Tibial artery (tissue), 4 donors: ENCODE measurements around the gene STEAP3.
A peak's percentile ranks its signal among the peaks of the same experiment; 100 is the strongest.

Source experiments
- DNase-seq, 2 donors: peaks; one replicate each; pipeline ENCODE4 v3.0.0-alpha.2; 2019
- H3K27ac ChIP-seq, 2 donors: fragments of 200-600 bp; sonication (generic) in 1 of 2; 1 replicate in 1 of 2; 2 replicates in 1 of 2; pipeline ENCODE4 v1.5.1; 2018 to 2019; ENCODE audit warnings: mild to moderate bottlenecking in 1 of 2
- H3K27me3 ChIP-seq, 2 donors: fragments of 200-600 bp; sonication (generic) in 1 of 2; one replicate each; pipeline versions ENCODE4 v1.5.1 to v1.6.0; 2016 to 2019
- H3K36me3 ChIP-seq, 3 donors: fragments of 200-600 bp; sonication (generic) in 2 of 3; one replicate each; pipeline ENCODE4 v1.5.1; 2016 to 2019; ENCODE audit warnings: mild to moderate bottlenecking in 2 of 3
- H3K4me1 ChIP-seq, 4 donors: fragments of 200-600 bp; sonication (generic) in 2 of 4; 1 replicate in 3 of 4; 2 replicates in 1 of 4; pipeline ENCODE4 v1.5.1; 2016 to 2019
- H3K4me3 ChIP-seq, 2 donors: fragments of 200-600 bp; sonication (generic) in 1 of 2; 1 replicate in 1 of 2; 2 replicates in 1 of 2; pipeline ENCODE4 v1.5.1; 2018 to 2019; ENCODE audit warnings: mild to moderate bottlenecking in 2 of 2
- H3K9me3 ChIP-seq, 3 donors: fragments of 200-600 bp; sonication (generic) in 1 of 3; one replicate each; pipeline ENCODE4 v1.5.1; 2016 to 2019
- intact Hi-C: fragments of 100-400 bp; cut with DNase I; formaldehyde crosslinking; loops from one replicate; pipeline ENCODE4 v1.15.0; 2023; ENCODE audit warnings: low total_unique reads
- TF ChIP-seq, protein P1 (sequence below), 2 experiments: fragments of 200-600 bp in 1 of 2; fragments of 450-650 bp in 1 of 2; IDR thresholded peaks; one replicate each; pipeline ENCODE4 v1.5.1; 2017 to 2019; ENCODE audit warnings: antibody characterized with exemption in 2 of 2, mild to moderate bottlenecking in 1 of 2, moderate library complexity in 1 of 2

Gene STEAP3

DNA sequence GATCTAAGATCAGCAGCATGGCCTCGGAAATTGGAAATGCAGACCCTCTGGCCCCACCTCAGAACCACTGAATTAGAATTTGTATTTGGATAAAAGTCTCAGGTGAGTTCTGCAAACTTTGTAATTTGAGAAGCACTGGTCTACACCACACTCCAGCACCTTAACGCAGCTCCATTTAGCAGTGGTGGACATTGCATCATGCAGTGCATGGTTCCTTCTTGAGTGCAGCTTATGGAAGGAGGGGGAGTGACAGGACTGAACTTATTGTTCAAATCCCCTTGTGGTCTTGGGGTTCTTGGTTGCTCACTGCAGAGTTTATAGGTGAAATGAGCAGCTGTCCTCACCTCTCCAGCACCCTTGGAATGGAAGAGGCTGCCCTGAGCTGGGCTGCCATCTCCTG, 17.4 kb upstream of the STEAP3 start:
- Histone ChIP-seq H3K4me3 (no peak overlapping the region), H3K27ac (no peak overlapping the region), H3K4me1 (no peaks in the 10 kb centered on the region), H3K9me3 (no peaks in the 10 kb centered on the region), H3K27me3 (peaks cover 0 to 7% of the 10 kb centered on the region in 2 donors), H3K36me3 (no peaks in the 10 kb centered on the region)
- TF ChIP-seq, protein P1, sequence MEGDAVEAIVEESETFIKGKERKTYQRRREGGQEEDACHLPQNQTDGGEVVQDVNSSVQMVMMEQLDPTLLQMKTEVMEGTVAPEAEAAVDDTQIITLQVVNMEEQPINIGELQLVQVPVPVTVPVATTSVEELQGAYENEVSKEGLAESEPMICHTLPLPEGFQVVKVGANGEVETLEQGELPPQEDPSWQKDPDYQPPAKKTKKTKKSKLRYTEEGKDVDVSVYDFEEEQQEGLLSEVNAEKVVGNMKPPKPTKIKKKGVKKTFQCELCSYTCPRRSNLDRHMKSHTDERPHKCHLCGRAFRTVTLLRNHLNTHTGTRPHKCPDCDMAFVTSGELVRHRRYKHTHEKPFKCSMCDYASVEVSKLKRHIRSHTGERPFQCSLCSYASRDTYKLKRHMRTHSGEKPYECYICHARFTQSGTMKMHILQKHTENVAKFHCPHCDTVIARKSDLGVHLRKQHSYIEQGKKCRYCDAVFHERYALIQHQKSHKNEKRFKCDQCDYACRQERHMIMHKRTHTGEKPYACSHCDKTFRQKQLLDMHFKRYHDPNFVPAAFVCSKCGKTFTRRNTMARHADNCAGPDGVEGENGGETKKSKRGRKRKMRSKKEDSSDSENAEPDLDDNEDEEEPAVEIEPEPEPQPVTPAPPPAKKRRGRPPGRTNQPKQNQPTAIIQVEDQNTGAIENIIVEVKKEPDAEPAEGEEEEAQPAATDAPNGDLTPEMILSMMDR (IDR thresholded peaks at IDR 0.05): no peak
- peak in 1 of 2 donors; percentile 35 for DNase-seq
- intact Hi-C loops: no loop called here

DNA sequence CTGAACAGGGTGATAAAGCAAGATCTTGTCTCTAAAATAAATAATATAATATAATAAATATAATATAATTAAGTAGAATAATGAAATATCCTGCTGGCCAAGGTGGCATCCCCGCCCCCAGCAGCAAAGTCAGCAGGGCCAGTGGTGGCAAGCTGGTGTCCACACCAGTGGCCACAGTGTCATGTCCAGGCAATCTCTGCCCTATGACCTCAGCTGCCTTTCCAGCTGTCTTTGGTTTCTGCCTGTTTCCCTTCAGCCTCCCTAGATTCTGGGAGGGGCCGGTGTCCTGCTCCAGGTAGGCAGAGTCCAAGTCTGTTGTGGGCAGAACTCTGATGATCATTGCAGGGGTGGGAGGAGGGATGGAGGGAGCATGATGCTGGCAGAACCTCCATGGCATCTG, 16.2 kb upstream of the STEAP3 start:
- intact Hi-C loops: no loop called here
- DNase-seq: no peak
- H3K4me3 ChIP-seq: no peak overlapping the region
- no peaks in the 10 kb centered on the region for H3K4me1 ChIP-seq
- peaks cover 0 to 6% of the 10 kb centered on the region in 2 donors for H3K27me3 ChIP-seq
- TF ChIP-seq, protein P1 (IDR thresholded peaks at IDR 0.05): no peak
- H3K36me3 ChIP-seq: no peaks in the 10 kb centered on the region
- no peaks in the 10 kb centered on the region for H3K9me3 ChIP-seq
- no peak overlapping the region for H3K27ac ChIP-seq

DNA sequence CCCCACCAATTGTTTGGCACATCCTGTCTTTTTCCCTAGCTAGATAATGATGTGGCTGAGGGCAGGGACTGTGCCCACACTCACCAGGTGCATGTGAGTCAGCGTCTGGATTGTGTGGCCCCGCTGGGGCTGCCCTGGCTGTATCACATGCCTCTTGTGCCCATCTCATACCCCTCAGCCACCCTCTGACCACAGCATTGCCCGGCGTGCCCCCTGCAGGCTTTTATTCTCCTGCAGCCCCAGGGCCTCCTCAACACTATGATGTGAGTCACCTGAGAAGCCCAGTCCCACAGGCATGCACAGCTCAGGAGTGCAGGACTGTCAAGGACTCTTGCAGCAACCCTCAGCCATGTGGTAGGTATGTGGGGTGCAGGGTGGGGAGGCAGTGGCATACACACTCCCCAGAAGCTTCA, 14.8 kb upstream of the STEAP3 start:
- Histone ChIP-seq H3K4me3 (no peak overlapping the region), H3K27ac (no peak overlapping the region), H3K36me3 (no peaks in the 10 kb centered on the region), H3K4me1 (no peaks in the 10 kb centered on the region), H3K9me3 (no peaks in the 10 kb centered on the region), H3K27me3 (peaks cover 0 to 6% of the 10 kb centered on the region in 2 donors)
- DNase-seq: no peak
- intact Hi-C loops: no loop called here
- TF ChIP-seq, protein P1 (IDR thresholded peaks at IDR 0.05): no peak

- no peaks in the 10 kb centered on the region for H3K36me3 ChIP-seq
- DNase-seq: no peak
- H3K9me3 ChIP-seq: no peaks in the 10 kb centered on the region
- intact Hi-C loops: no loop called here
- H3K4me3 ChIP-seq: no peak overlapping the region
- TF ChIP-seq, protein P1 (IDR thresholded peaks at IDR 0.05): no peak
- peaks cover 0 to 6% of the 10 kb centered on the region in 2 donors for H3K27me3 ChIP-seq
- H3K4me1 ChIP-seq: no peaks in the 10 kb centered on the region
- H3K27ac ChIP-seq: no peak overlapping the region
These were observed 11.4 kb upstream of the STEAP3 start for GRCh38 chr2:119212139-119212800.

DNA sequence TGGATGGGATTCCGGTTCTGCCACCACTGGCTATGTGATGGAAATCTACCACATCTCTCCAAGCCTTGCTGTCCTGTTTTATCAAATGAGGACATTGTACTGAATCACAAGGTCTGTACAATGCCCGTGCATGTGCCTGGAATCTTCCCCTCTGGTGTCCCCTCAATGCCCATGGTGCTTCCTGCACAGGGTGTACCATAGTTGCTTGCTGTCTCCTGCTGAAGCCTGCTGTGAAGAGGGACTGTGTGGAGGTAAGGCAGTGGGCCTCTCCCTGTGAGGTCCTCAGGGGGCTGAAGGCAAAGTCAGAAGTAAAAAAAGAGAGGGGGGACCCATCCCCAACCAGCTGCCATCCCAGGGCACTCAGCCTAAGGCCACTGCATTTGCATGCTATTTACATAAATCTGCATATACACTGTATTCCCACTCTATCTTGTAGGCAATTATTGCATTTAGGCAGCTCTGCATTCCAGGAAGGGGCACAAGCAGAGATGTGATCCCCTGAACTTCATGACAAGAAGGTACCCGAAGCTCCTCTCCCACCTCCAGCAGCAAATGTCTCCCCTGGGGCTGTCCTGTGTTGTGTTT, 9.1 kb upstream of the STEAP3 start:
- intact Hi-C loops: no loop called here
- H3K27me3 ChIP-seq: no peaks in the 10 kb centered on the region
- H3K4me1 ChIP-seq: peaks cover 0 to 7% (median 0%) of the 10 kb centered on the region in 4 donors
- no peaks in the 10 kb centered on the region for H3K36me3 ChIP-seq
- TF ChIP-seq, protein P1 (IDR thresholded peaks at IDR 0.05): no peak
- no peak for DNase-seq
- H3K9me3 ChIP-seq: no peaks in the 10 kb centered on the region
- H3K4me3 ChIP-seq: no peak overlapping the region
- H3K27ac ChIP-seq: no peak overlapping the region
